IPS DF 4.7 (cell line): Measurements from ENCODE around the gene TMEM225B.
"Not testable (repeated sequence)": the region's sequence is repeated elsewhere in the genome, so short reads cannot be mapped to it uniquely, and the experiment has no call there.

Experiments used
- DNase-seq: peaks from one replicate; pipeline ENCODE4 v3.0.0-alpha.2; 2013; ENCODE audit warnings: low spot score; ENCODE audit errors: extremely low read depth

The TMEM225B gene

DNA sequence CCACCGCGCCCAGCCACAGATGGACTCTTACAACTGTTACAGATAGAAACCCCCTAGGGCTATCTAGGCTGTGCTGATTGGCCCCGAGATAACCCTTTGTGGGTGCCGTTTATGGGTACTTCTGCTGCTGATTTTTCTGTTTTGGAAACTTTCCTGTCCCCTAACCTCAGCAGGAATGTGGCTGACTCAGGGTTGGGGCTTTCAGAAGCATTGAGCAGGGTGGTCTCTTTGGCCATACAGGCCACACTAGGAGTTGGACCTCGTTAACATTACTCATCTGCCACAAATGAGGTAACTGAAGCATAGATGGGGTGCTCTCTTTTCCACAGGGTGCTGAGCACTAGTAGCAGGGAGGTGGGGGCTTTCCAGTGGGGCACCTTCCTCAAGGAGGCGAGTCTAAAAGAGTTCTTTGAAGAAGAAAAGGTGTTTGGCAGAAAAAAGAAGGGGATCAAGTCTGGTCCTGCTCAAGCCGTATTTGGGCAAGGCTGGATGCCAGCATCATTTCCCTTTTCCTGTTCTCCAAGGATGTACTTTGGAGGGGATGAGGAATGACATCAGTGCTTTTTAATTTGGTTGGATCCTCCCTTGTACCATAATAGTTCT, 25.1 kb downstream of the TMEM225B start:
- no peak for DNase-seq

DNA sequence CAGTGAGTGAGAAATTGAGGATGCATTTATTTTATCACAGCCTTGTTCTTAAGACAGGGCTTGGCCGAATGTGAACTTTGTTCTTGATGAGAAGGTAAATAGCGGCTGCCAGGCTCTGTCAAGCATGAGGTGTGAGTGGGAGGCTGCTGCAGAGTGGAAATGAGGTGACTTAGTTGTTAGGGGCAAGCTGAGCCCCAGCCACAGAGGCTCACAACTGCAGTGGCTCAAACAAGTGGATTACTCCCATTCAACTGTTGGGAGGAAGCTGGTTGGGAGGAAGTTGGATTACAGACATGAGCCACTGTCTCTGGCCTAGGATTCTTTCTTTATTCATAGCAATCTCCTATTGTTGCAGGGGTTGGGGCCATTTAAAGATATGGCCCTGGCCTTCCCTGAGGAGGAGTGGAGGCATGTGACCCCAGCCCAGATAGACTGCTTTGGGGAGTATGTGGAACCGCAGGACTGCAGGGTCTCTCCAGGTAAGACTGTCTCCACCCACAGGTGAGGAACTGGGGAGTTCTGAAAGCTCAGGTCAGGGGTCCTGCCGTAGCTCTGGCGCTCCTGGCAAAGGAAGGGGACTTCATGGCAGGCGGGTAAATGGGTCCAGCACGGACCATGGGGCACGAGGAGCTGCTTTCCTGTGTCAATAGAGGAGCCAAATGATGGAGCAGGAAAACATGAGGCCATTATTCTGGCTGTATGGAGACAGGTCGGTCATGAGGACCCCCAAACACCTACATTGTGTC, 25.8 kb downstream of the TMEM225B start:
- no peak for DNase-seq

DNA sequence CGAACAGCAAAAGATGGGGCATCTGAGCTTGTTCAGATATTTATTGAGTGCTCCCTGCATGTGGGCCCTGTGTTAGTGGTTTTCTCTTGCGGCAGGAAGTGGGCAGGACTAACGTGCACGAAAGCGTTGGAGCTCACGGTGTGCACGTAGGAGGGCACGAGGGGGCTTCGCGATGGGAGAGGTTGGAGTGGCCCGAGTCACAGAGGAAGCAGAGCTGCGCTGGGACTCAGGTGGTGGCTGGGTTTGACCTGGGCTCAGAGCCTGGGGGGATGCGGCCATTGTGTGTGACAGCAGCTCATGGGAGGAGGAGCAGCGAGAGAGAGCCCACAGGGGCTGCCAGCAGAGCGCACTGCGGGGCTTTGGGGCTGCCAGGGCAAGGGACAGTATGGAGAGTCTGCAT, 26.4 kb downstream of the TMEM225B start:
- no peak for DNase-seq

DNA sequence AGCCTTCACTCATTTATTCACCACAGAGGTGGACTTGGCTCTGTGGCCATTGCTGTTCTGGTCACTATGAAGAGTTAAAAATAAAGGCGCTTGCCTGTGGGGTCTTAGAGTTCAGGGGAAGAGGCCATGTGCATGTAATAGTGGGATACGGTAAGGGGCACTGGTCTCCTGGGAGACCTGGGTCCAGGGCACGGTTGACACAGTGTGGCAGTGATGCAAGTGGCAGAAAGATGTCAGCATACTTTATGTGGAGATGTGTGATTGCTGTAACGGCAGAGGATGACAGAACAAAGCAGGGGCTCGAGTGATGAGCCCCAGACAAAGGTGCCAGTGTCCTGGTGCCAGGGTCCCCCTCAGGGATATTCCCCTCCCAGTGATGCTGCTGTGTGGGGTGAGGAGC, 27.3 kb downstream of the TMEM225B start:
- no peak for DNase-seq

DNA sequence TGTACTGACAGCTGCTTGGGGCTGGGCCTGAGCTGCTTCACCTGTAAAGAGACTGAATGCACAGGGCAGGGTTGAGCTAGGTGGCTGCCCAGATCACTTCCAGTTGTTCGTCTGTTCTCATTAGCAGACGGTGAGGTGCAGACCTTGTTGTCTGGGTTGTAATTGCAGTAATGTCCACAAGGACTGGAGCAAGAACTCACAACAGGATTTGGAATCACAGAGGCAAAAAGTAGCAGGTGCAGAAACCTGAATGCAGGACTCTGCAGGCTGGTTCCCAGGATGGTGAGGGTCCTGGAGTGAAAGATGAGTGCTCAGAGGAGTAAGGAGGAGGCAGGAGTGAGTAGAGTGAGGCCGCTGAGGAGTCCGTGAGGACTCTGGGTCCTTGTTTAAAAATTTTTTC, 27.9 kb downstream of the TMEM225B start:
- DNase-seq = no peak

DNA sequence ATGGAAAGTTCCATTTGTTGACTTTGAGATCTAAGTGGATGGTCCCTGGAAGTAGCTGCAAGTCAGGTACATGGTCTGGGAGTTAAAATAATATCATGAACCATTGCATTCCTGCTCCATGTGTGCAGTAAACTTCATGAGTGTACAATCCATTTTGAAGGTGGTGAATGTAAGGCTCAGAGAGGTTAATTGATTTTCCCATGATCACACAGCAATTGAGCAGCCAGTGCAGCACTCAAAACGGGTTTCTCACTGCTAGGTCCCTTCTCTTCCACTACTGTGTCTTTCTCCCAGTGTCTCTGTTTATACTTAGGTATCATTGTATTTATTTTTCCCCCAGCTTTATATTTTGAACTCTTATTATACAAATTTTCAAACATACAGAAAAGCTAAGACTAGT, 28.6 kb downstream of the TMEM225B start:
- no peak for DNase-seq

DNA sequence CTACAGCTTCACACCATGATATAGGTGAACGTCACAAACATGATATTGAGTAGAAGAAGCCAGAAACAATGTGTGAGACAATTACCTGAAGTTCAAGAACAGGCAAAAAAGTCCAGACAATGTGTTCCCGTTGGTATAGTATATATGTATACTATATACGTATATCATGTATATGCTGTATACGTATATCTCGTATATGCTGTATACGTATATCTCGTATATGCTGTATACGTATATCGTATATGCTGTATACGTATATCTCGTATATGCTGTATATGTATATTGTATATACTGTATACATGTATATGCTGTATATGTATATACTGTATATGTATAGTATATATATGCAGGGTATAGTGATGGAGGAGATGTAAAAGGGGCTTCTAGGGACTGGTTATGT, 29.4 kb downstream of the TMEM225B start:
- no peak for DNase-seq

DNA sequence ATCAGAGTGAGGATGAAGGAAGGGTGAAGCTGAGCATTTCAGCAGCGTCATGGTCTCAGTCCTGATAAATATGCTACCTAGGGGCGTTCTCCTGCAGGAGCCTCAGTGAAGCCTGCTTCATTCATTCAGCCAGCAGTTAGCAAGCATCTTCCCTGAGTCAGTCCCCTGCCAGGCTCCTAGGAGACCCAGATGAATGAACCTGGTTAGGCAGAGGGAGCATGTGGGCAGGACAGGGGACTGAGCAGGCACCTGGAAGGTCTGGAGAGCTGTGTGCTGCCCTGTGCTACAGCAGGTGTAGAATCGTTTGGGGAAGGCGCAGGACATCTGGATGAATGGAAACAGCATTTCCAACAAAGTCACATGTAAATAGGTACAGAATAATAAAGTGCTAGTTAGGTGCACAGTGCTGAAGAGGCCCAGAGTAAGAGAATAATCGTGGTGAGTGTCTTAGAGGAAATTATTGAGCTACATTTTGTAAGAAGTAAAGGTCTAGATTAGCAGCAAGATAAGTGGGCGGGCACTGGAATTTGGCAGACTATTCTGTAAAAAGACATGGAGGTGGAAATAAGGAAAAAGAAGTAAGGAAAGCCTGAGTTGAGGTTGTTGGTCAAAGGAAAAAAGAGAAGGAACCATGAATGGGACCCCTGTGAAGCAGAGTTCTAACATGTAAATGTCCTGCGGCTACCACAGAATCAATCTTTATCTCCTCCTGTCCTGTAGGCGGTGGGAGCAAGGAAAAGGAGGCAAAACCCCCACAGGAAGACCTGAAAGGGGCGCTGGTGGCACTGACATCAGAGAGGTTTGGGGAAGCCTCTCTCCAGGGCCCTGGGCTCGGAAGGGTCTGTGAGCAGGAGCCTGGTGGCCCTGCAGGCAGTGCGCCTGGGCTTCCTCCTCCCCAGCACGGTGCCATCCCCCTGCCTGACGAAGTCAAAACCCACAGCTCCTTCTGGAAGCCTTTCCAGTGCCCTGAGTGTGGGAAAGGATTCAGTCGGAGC, 30.7 kb downstream of the TMEM225B start:
- DNase-seq = no peak

DNA sequence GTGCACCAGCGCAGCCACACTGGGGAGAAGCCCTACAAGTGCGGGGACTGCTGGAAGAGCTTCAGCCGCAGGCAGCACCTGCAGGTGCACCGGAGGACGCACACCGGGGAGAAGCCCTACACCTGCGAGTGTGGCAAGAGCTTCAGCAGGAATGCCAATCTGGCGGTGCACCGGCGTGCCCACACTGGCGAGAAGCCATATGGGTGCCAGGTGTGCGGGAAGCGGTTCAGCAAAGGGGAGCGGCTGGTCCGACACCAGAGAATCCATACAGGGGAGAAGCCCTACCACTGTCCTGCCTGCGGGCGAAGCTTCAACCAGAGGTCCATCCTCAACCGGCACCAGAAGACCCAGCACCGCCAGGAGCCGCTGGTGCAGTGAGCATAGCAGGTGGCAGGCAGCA, 31.6 kb downstream of the TMEM225B start:
- no peak for DNase-seq

DNA sequence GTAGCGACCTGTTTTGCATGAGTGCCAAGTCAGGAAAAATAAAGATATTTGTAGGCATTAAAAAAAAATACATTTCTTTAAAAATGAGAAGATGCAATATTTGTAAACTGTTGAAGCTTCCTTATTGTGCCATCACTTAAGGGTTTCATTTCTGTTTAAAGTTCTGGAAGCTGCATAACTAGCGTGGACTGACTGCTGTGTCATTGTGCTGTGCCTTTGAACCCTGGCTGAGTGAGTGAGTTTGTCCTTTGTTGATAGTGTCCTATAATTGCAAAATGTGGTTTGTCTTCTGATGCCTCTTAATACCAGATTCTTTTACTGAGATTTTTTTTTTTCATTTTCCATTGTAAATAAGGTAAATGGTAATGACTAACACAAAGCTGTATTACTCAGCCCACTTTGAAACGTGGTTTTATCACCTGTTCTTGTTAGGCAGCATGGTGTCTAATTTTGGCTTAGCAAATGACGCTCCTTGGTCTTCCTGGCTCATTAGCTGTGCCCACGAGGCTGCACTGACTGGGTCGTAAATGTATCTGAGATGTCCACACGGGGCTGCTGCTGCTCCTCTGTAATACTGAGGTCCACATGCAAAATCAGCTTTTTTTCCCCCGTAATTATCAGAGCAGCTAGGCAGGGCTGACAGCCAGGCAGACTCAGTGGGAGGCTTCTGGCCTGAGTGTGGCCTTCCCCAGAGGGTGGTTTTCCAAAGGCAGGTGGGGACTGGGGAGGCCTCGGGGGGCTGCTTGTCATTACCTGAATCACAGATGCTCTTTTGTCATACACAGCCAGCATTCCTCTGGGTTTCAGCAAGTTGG, 33.4 kb downstream of the TMEM225B start:
- no peak for DNase-seq

DNA sequence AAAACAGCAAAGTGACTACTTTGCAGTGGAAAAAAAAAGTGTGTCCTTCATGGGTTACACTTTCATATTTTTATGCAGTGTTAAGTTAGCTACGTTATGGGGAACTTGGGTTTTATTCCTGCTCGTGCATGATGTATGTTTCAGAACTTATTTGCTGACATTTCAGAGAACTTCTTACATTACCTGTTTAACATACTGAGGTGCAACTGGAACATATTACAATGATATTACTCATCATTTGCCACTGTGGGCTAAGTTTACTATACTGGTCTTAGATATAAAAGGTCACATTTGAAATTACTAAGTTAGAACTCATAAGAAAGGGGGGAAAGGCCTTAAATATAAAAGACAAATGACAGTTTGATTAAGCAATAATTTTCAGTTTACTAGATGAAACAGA, 39.3 kb downstream of the TMEM225B start:
- not testable (repeated sequence) for DNase-seq

DNA sequence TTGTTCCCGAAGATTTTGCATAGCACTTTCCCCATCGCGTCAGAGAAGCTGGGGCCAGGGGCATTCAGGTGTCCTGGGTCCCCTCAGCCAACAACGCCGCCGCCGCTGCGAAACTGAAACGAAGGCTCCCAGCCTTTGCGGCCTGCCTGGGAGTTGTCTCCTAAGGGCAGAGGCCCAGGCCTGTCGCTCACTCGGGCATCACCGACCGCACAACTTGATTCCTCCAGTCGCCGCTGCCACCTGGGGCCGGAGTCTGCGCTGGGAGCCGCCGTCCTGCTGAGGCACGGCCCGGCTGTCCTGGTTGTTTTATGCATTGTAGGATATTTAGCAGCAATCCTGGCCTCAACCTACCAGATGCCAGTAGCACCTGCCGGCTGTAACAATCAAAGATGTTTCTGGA, 40.7 kb downstream of the TMEM225B start:
- no peak for DNase-seq

DNA sequence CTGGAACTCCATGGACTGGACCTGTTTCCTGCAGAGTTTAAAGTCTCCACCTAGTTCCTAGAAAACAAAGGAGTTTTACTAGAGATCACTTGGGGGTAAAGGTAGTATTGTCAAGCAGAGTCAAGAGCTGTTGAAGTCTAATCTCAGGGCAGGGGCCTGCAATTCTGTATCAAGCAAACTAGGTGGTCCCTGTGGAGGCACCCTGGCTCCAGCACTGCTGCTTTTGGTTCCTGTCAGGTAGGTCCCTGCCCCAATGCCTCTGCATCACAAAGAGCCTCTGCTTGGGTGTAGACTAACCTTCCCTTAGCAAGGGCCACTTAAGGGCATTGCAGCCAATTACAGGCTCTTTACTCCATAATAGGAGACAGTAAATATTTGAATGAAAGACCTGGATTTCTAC, 41.2 kb downstream of the TMEM225B start:
- DNase-seq = no peak

DNA sequence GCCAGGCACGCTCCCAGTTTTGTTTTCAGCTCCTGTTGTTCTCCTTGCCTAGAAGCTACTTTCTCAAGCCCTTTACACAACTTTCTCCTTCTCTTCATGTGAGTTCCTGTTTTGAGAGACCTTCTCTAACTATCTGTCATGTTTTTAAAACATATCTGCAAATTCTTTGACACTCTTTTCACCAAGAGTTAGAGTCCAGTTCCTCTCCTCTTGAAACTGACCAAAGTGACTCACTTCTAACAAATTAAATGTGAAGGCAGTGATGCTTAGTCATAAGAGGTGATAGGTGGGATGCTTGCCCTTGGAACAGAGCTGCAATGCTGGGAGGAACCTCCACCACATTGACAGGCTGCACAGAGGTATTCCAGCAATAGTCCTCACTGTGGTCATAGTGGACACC, 44.0 kb downstream of the TMEM225B start:
- no peak for DNase-seq

DNA sequence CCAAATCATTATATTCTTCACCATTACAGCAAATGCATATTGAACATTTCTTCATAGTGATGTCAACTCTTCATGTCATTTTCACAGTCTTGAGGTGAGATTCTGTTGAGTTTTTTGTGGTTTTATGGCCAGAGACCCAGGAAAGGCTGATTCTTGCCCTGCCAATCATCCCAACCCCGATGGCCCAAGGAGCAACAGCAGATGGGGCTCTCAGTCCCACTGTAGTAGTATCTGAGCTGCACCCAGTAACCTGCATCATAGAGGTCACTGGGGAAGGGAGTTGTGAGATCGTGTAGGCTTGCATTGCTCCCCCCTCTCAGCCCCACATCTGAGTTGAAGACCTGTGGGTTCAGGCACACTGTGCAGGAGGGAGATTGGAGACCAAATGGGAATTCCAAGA, 45.4 kb downstream of the TMEM225B start:
- no peak for DNase-seq

DNA sequence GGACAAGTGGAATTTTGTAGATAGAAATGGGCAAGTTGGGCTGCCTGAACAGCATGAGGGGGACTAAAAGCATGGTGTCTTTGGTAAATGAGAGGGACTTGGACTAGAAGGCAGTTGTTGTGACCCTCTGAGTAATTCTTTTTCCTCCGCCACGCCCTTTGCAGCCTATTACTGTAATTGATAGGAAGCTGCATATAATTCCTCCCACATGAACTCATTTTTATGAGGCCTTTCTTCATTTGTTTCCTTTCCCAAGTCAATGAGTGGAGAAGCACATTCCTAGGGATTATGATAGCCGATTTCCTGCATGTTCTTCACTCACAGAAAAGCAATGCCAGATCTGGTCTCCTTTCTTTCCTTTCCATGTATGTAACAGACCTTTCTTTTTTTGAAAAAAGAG, 46.4 kb downstream of the TMEM225B start:
- no peak for DNase-seq

DNA sequence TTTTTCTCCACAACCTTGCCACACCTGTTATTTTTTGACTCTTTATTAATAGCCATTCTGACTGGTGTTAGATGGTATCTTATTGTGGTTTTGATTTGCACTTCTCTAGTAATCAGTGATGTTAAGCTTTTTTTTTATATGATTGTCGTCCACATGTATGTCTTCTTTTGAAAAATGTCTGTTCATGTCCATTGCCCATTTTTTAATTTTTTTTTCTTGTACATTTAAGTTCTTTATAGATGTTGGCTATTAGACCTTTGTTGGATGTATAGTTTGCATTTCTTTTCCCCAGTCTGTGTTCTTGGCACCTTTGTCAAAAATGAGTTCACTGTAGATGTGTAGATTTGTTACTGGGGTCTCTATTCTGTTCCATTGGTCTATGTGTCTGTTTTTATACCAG, 47.5 kb downstream of the TMEM225B start:
- DNase-seq = no peak

DNA sequence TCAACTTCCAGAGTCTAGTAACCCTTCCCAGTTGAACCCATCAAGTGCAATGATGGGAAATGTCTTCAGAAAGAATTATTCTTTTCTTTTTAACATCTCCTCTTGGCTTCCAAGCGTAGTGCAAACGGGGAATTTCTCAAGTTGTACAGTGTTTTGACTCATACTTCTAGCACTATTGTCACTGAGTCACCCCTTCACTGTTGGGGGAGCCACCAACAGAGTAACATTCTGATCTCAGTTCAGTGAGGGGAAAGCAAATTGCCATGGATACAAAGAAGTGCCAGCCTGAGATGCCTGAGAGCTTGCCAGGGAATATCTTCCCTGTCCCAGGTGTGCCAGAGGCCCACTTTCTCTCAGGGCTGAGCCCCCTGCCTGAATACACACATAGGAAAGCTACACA, 50.8 kb downstream of the TMEM225B start:
- DNase-seq = no peak

DNA sequence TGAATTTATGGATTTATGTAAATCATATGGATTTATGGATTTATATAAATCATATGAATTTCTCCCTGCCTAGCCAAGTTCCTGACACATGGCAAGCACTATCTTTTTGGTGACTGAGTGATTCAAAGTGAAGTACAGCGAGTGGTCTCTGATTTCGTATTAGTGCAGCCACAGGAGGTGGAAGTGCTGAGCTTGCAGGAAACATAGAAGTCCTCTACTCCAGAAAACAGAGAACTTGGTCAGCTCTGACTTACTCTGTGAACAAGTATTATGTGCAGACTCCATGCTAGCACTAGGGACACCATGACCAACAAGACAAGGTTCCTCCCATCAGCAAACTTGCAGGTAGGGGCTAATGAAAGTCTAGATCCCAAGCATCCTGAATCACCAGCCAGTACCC, 53.2 kb downstream of the TMEM225B start:
- DNase-seq = no peak

DNA sequence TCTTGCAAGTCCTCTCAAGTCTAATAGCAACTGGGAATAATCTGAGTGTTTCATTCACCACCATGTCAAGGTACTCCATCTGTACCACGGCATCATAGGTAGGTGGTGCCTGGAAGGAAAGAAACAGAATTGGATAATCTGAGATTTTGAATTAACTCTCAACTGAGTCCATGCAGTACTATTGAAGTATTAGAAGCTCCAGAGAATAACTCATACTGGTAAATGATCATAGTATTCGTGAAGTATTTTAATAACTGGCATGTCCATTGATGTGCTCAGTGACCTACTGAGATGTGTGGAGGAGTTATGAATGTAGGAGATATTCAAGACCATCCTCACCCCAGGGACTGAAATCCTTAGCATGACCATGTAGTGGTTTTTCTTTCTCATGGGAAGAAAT, 54.6 kb downstream of the TMEM225B start:
- no peak for DNase-seq

DNA sequence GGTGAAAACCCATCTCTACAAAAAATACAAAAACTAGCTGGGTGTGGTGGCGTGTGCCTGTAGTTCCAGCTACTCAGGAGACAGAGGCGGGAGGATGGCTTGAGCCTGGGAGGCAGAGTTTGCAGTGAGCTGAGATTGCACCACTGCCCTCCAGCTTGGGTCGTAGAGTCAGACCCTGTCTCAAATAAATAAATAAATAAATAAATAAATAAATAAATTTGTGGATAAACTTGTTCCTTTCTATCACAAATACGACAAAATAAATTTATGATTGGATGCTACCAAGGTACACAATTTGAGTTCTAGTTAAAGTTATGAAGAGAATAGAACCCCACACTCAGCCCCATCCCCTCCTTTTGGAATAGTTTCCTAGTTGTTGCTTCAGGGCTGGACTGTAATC, 55.2 kb downstream of the TMEM225B start:
- not testable (repeated sequence) for DNase-seq
